SK-N-MC (cell line): ENCODE measurements around the gene CCDC187.

ENCODE experiments used
- DNase-seq: peaks from one replicate; pipeline ENCODE4 v3.0.0-alpha.2; 2011; ENCODE audit warnings: low read depth, low spot score
- H3K27ac ChIP-seq: fragments of 200-600 bp; sonication (generic); 2 replicates; pipeline ENCODE4 v1.5.1; 2016; ENCODE audit warnings: mixed run types
- H3K36me3 ChIP-seq: fragments of 200-600 bp; sonication (generic); 2 replicates; pipeline ENCODE4 v1.6.1; 2017; ENCODE audit warnings: antibody characterized with exemption, low read length, mixed read lengths; ENCODE audit not compliant: insufficient read depth
- H3K4me3 ChIP-seq: fragments of 200-600 bp; sonication (generic); 2 replicates; pipeline ENCODE4 v1.5.1; 2016
- H3K9ac ChIP-seq: fragments of 200-600 bp; sonication (generic); 2 replicates; pipeline ENCODE4 v1.8.0; 2017; ENCODE audit warnings: mixed run types, mixed read lengths; ENCODE audit not compliant: insufficient read length
- H3K9me3 ChIP-seq: fragments of 200-600 bp; sonication (generic); 2 replicates; pipeline ENCODE4 v1.6.1; 2017; ENCODE audit warnings: low read depth, mild to moderate bottlenecking, antibody characterized with exemption, low read length, moderate library complexity, mixed read lengths
- EZH2 ChIP-seq: fragments of 200-600 bp; sonication (generic); IDR thresholded peaks from one replicate; pipeline ENCODE4 v1.6.1; 2017; ENCODE audit warnings: antibody characterized with exemption
- FOXP2 ChIP-seq: optimal IDR thresholded peaks from 2 replicates; pipeline ENCODE3; 2011; ENCODE audit warnings: mild to moderate bottlenecking, moderate library complexity; ENCODE audit not compliant: insufficient read depth; ENCODE audit errors: extremely low read length, control extremely low read depth
- POLR2AphosphoS5 ChIP-seq: IDR thresholded peaks from 2 replicates; pipeline ENCODE4 v1.6.1; 2012; ENCODE audit warnings: mild to moderate bottlenecking, low read depth, low read length, borderline replicate concordance

Gene CCDC187

DNA sequence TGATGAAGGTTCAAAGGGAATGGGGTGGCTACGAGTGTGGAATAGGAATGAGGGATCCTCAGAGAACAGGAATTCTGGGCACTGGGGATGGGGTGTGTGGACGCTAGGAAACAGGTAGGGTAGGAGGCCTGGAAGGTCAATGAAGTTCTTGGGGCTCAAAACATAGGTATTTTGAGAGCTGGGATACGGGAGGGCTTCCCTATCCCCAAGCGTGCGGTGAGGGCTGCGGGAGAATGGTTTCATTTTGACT lies 59.0 kb downstream of the CCDC187 start:
- no peak overlapping the region for H3K27ac ChIP-seq
- TF ChIP-seq FOXP2: no peak
- DNase-seq: no peak
- H3K4me3 ChIP-seq: peak overlapping the region; percentile 94
- no peaks in the 10 kb centered on the region for H3K9me3 ChIP-seq
- H3K36me3 ChIP-seq: no peaks in the 10 kb centered on the region
- peak overlapping the region; percentile 83 for H3K9ac ChIP-seq

DNA sequence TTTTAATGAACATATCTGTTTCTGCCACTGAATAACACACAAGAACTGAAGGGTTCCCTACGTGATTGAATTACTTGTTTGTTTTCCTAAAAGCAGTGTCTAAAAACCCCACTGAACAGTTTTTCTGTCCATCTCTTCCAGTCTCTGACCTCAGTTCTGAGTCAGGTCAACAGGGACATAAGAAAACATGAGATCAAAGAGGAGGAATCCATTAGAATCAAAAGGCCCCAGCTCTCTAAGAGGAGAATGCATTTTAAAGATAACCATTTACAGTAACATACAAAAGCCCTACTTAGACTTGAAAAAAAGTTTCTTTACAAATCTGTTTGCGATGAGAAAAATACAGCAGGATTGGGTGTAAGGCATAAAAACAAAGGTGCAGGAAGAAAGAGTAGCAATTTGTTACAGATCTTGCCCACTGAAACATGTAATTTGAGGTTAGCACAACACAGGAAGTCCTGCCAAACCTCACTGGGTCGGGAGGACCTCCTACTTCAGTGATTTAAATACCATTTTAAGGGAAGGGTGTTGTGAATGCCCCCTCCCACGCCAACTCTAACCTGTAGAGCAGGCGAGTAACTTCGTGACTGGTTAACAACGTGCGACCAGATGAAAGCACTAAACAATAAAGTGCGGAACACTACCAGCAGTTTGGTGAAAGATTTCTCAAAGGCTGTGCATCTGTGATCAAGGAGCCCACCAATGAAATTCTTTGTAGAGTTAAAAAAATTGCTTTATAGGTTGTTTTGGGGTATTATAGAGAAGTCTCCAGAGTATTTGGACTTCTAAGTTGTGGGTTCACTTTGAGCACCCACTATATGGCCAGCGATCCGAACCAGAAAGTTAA lies 59.5 kb downstream of the CCDC187 start:
- Histone ChIP-seq H3K9ac (peak overlapping the region; percentile 83), H3K27ac (no peak overlapping the region), H3K4me3 (peak overlapping the region; percentile 94), H3K9me3 (no peaks in the 10 kb centered on the region), H3K36me3 (no peaks in the 10 kb centered on the region)
- TF ChIP-seq EZH2: no peak
- TF ChIP-seq POLR2AphosphoS5: no peak
- no peak for TF ChIP-seq FOXP2
- no peak for DNase-seq

DNA sequence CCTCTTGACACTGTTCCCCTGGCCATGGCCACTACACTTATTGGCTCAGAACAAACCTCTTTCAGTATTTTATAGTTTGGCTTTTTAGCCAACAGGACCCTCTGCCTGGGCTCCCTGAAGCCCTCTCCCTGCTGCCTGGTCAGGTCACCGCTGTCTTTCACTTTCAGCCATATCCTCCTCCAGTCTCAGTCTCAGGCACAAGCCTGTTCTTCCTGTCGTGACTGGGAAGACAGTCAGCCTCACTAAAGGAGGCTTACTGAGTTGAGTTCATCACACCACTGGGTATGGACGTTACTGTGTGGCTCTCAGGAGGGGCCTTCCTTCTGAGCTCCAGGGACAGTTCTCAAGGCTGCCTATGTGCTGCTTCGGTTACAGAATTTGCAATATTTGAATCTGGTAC lies 60.3 kb downstream of the CCDC187 start:
- peak overlapping the region; percentile 94; the same call in 1 of the 2 replicates for H3K4me3 ChIP-seq
- H3K36me3 ChIP-seq: no peaks in the 10 kb centered on the region
- no peak for DNase-seq
- H3K9ac ChIP-seq: peak overlapping the region; percentile 83
- H3K27ac ChIP-seq: no peak overlapping the region
- no peak for TF ChIP-seq FOXP2
- TF ChIP-seq EZH2: no peak
- no peak for TF ChIP-seq POLR2AphosphoS5
- no peaks in the 10 kb centered on the region for H3K9me3 ChIP-seq

DNA sequence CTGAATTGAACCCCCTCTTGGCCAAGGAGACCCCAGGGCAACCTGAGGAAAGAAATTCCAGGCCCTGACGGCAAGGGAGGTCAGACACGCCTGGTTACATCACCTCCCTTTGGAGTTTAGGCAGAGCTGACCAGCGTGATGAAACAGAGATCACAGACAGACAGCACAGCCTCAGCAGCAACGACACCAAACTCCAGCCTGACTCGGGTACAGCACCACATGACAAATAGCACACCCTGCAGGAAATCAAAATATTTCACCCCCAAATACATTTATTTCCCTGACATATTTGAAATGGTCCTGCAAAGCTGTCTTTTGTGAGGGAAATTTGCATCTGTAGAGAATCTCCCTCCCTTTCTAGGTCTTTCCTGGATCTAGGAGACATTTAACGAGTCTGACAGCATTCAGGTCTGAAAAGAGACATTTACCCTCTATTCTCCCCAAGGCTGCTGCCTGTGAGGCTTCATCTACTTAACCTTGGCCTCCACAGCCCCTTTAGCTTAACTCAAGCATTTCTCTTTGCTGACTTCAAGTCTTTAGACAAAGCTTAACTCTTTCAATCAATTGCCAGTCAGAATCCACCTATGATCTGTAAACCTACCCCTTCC lies 60.9 kb downstream of the CCDC187 start:
- H3K9me3 ChIP-seq: no peaks in the 10 kb centered on the region
- no peak overlapping the region for H3K4me3 ChIP-seq
- H3K27ac ChIP-seq: no peak overlapping the region
- no peaks in the 10 kb centered on the region; the same call in 1 of the 2 replicates for H3K36me3 ChIP-seq
- no peak for DNase-seq
- H3K9ac ChIP-seq: no peak overlapping the region
- no peak for TF ChIP-seq POLR2AphosphoS5
- TF ChIP-seq EZH2: no peak
- TF ChIP-seq FOXP2: no peak

DNA sequence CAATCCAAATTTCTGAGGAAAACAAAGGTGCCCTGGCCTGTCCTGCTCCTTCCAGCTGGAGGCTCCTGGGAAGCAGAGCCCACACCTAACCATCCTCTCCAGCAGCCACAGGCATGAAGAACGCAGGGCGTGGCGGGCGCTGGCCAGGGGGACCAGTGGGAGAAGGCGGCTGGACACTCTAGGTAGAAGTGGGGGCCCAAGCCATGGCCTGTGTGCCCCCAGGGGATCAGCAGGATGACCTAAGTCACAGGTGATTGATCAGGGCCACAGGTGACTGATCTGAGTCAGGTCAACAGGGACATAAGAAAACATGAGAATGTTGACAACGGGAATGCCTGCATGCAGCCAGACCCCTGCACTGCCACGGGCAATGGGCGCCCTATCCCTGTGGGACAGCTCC lies 61.6 kb downstream of the CCDC187 start:
- H3K36me3 ChIP-seq: no peaks in the 10 kb centered on the region; the same call in 1 of the 2 replicates
- H3K9ac ChIP-seq: no peak overlapping the region
- no peak for DNase-seq
- TF ChIP-seq POLR2AphosphoS5 (no peak), EZH2 (no peak), FOXP2 (no peak)
- H3K9me3 ChIP-seq: no peaks in the 10 kb centered on the region
- H3K27ac ChIP-seq: no peak overlapping the region
- H3K4me3 ChIP-seq: no peak overlapping the region

DNA sequence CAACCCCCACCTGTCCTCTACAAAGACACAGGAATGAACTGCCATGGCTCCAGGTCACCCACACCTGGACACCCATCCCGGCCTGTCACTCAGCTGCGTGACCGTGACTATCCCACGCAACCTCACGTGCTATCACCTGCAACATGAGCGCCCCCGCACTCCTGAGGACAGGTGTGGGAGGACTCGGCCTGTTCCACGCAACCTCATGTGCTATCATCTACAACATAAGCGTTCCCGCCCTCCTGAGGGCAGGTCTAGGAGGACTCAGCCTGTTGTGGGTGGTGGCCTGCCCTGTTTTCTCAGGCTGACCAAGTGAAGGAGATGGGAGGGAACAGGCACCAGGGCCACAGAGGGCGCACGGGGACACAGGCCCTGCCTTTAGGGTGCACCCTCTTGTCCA lies 62.4 kb downstream of the CCDC187 start:
- Histone ChIP-seq H3K27ac (no peak overlapping the region), H3K9ac (no peak overlapping the region), H3K36me3 (peaks cover 4% of the 10 kb centered on the region; the same call in 1 of the 2 replicates), H3K4me3 (no peak overlapping the region), H3K9me3 (no peaks in the 10 kb centered on the region)
- DNase-seq: no peak
- TF ChIP-seq POLR2AphosphoS5: no peak
- TF ChIP-seq EZH2: no peak
- no peak for TF ChIP-seq FOXP2

DNA sequence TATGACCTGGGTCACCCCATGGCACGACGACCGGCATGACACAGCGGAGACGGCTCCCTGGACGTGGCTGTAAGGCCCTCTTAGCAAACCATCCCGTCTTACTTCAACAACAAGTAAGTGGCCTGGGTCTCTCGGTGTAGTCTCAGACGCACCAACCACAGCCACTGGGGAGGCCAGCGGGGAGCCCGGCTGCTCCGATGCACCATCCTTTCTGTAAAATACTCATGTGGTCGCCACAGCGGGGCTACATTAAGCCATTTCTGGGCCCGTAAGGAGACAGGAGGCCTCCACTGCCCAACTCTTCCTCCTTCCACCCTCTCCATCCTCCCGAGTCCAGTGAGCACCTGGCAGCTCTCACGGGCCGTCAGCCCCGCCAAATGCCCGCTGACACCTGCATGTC lies 63.0 kb downstream of the CCDC187 start:
- Histone ChIP-seq H3K4me3 (no peak overlapping the region), H3K27ac (no peak overlapping the region), H3K9me3 (no peaks in the 10 kb centered on the region), H3K36me3 (peaks cover 6% of the 10 kb centered on the region; the same call in 1 of the 2 replicates), H3K9ac (no peak overlapping the region)
- TF ChIP-seq POLR2AphosphoS5: no peak
- no peak for TF ChIP-seq EZH2
- TF ChIP-seq FOXP2: no peak
- no peak for DNase-seq

DNA sequence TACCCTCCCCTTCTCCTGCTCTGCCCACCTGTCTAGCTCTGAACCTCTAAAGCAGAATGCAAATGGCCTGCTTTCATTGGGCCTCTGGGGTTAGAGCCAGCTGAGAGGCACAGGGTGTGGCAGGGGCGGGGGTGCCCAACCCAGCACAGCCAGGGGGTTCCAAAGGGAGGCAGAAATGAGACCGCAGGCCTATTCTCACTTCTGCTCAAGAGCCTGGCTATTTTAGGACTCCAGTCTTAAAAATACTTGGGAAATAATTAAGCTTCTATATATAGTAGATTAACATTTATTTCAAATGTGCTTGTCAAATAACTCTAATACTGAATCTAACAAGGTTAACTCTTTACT lies 63.9 kb downstream of the CCDC187 start:
- H3K27ac ChIP-seq: no peak overlapping the region
- TF ChIP-seq POLR2AphosphoS5: no peak
- TF ChIP-seq FOXP2: no peak
- DNase-seq: no peak
- H3K9me3 ChIP-seq: no peaks in the 10 kb centered on the region
- H3K9ac ChIP-seq: no peak overlapping the region
- H3K36me3 ChIP-seq: peaks cover 11% of the 10 kb centered on the region; the same call in 1 of the 2 replicates
- H3K4me3 ChIP-seq: no peak overlapping the region
